IMR-90 (cell line): ENCODE measurements around the gene XAB2. TPM values are rescaled to one million over a fixed set of nuclear protein-coding genes. Genes with fewer than 3 reads are reported as not detected.

Experiments
- ATAC-seq: fragments of 200-7000 bp; cut with Tn5 transposase; 2 replicates; pipeline ENCODE4 v1.9.1; 2020; ENCODE audit warnings: low read depth, mild to moderate bottlenecking, moderate library complexity
- BruUV-seq: library from RNA; stranded (reverse); fragments of 400-500 nt; replicated peaks from 2 replicates; lab custom pipeline; 2021; lab: Mats Ljungman, UMichigan
- CTCF ChIA-PET: fragments of 300-600 bp; formaldehyde crosslinking; extraction: SDS; loops from one replicate; lab custom pipeline; 2021; ENCODE audit warnings: antibody characterized with exemption; lab: Yijun Ruan, JAX
- POLR2A ChIA-PET: fragments of 300-600 bp; sonication (Branson Sonifier 250); formaldehyde crosslinking; loops from one replicate; lab custom pipeline; 2022; ENCODE audit warnings: antibody characterized with exemption; ENCODE audit not compliant: unreplicated experiment; lab: Charles Lee
- DNase-seq: peaks from one replicate; pipeline ENCODE4 v3.0.0; 2013
- H2AFZ ChIP-seq: replicated peaks from 2 replicates; pipeline ENCODE3; 2013; ENCODE audit warnings: low read length, mild to moderate bottlenecking; ENCODE audit not compliant: poor library complexity
- H2AK5ac ChIP-seq: 2 replicates; pipeline ENCODE4 v1.6.1; 2013; ENCODE audit warnings: low read depth, low read length, inconsistent platforms
- H2AK9ac ChIP-seq: replicated peaks from 2 replicates; pipeline ENCODE3; 2013; ENCODE audit warnings: mild to moderate bottlenecking, low read depth, low read length, moderate library complexity; ENCODE audit not compliant: poor library complexity
- H2BK120ac ChIP-seq: 2 replicates; pipeline ENCODE4 v1.6.1; 2013; ENCODE audit warnings: low read depth, low read length, inconsistent platforms
- H2BK15ac ChIP-seq: 3 replicates; pipeline ENCODE4 v1.6.1; 2013; ENCODE audit warnings: low read depth, low read length, inconsistent platforms
- H2BK20ac ChIP-seq: 2 replicates; pipeline ENCODE4 v1.6.1; 2013; ENCODE audit warnings: low read depth, mild to moderate bottlenecking, inconsistent platforms, low read length, moderate library complexity
- H2BK5ac ChIP-seq: 2 replicates; pipeline ENCODE4 v1.6.1; 2013; ENCODE audit warnings: mild to moderate bottlenecking, low read depth, low read length, inconsistent platforms; ENCODE audit not compliant: poor library complexity, severe bottlenecking
- H3K14ac ChIP-seq: replicated peaks from 2 replicates; pipeline ENCODE4 v1.6.1; 2013; ENCODE audit warnings: low read depth, low read length, inconsistent platforms
- H3K18ac ChIP-seq: 2 replicates; pipeline ENCODE4 v1.6.1; 2013; ENCODE audit warnings: low read depth, low read length, control low read depth
- H3K23ac ChIP-seq: 2 replicates; pipeline ENCODE4 v1.6.1; 2013; ENCODE audit warnings: low read depth, low read length, inconsistent platforms
- H3K27ac ChIP-seq: 2 replicates; pipeline ENCODE4 v1.5.1; 2013; ENCODE audit warnings: mild to moderate bottlenecking, control low read depth, low read length; ENCODE audit not compliant: insufficient read depth
- H3K27me3 ChIP-seq: 2 replicates; pipeline ENCODE4 v1.6.1; 2013; ENCODE audit warnings: low read length; ENCODE audit not compliant: control insufficient read depth, insufficient read depth
- H3K36me3 ChIP-seq: 2 replicates; pipeline ENCODE4 v1.6.1; 2013; ENCODE audit warnings: low read length, mixed read lengths; ENCODE audit not compliant: control insufficient read depth, insufficient read depth
- H3K4ac ChIP-seq: 2 replicates; pipeline ENCODE4 v1.6.1; 2013; ENCODE audit warnings: low read depth, low read length, inconsistent platforms
- H3K4me1 ChIP-seq: 2 replicates; pipeline ENCODE4 v1.6.1; 2013; ENCODE audit warnings: low read length, mixed read lengths; ENCODE audit not compliant: control insufficient read depth, insufficient read depth
- H3K4me2 ChIP-seq: 2 replicates; pipeline ENCODE4 v1.6.1; 2013; ENCODE audit warnings: low read depth, mild to moderate bottlenecking, control low read depth, low read length, moderate library complexity
- H3K4me3 ChIP-seq: 2 replicates; pipeline ENCODE4 v1.5.1; 2013; ENCODE audit warnings: low read depth, mild to moderate bottlenecking, control low read depth, low read length, moderate library complexity; ENCODE audit not compliant: insufficient read depth
- H3K56ac ChIP-seq: 2 replicates; pipeline ENCODE4 v1.6.1; 2013; ENCODE audit warnings: low read length, inconsistent platforms; ENCODE audit not compliant: insufficient read depth; ENCODE audit errors: extremely low read depth
- H3K79me1 ChIP-seq, 2 experiments: 2 replicates each; pipeline ENCODE4 v1.6.1; 2013; ENCODE audit warnings: low read length in 2 of 2, inconsistent platforms in 1 of 2, low read depth in 1 of 2
- H3K9ac ChIP-seq: 2 replicates; pipeline ENCODE4 v1.6.1; 2013; ENCODE audit warnings: low read depth, low read length, control low read depth
- H3K9me1 ChIP-seq: 2 replicates; pipeline ENCODE4 v1.6.1; 2013; ENCODE audit warnings: low read length, inconsistent platforms; ENCODE audit not compliant: insufficient read depth
- H3K9me3 ChIP-seq: 2 replicates; pipeline ENCODE4 v1.6.1; 2013; ENCODE audit warnings: low read length; ENCODE audit not compliant: control insufficient read depth, insufficient read depth
- H4K20me1 ChIP-seq: 2 replicates; pipeline ENCODE4 v1.6.1; 2013; ENCODE audit warnings: low read length, inconsistent platforms; ENCODE audit not compliant: insufficient read depth
- H4K5ac ChIP-seq: 2 replicates; pipeline ENCODE4 v1.6.1; 2013; ENCODE audit warnings: mild to moderate bottlenecking, low read depth, low read length, control low read depth
- H4K8ac ChIP-seq, 2 experiments: 2 replicates each; pipeline ENCODE4 v1.6.1; 2013; ENCODE audit warnings: low read depth in 2 of 2, low read length in 2 of 2, control low read depth in 1 of 2, inconsistent platforms in 1 of 2
- H4K91ac ChIP-seq: 2 replicates; pipeline ENCODE4 v1.6.1; 2013; ENCODE audit warnings: low read depth, low read length, inconsistent platforms; ENCODE audit not compliant: insufficient read depth
- BHLHE40 ChIP-seq: fragments of 150-350 bp; IDR thresholded peaks from 2 replicates; pipeline ENCODE4 v1.6.1; 2016; ENCODE audit warnings: mild to moderate bottlenecking, low read depth, low read length
- CEBPB ChIP-seq: IDR thresholded peaks from 2 replicates; pipeline ENCODE4 v1.6.1; 2012; ENCODE audit warnings: low read depth, low read length, improper control_type of control experiment
- CHD1 ChIP-seq: IDR thresholded peaks from 2 replicates; pipeline ENCODE4 v1.6.1; 2012; ENCODE audit warnings: low read depth, low read length, improper control_type of control experiment
- CTCF ChIP-seq: conservative IDR thresholded peaks from 2 replicates; pipeline ENCODE4 v1.5.1; 2012; ENCODE audit warnings: mild to moderate bottlenecking, low read depth, low read length, improper control_type of control experiment
- FOS ChIP-seq: fragments of 150-350 bp; IDR thresholded peaks from 2 replicates; pipeline ENCODE4 v1.6.1; 2016; ENCODE audit warnings: low read depth, low read length
- MAFK ChIP-seq: IDR thresholded peaks from 2 replicates; pipeline ENCODE4 v1.6.1; 2012; ENCODE audit warnings: low read depth, low read length, improper control_type of control experiment
- MAZ ChIP-seq: IDR thresholded peaks from 2 replicates; pipeline ENCODE4 v1.6.1; 2012; ENCODE audit warnings: low read depth, mild to moderate bottlenecking, low read length, improper control_type of control experiment, moderate library complexity, borderline replicate concordance
- NFE2L2 ChIP-seq: fragments of 150-350 bp; IDR thresholded peaks from 2 replicates; pipeline ENCODE4 v1.6.1; 2016; ENCODE audit warnings: low read depth, mild to moderate bottlenecking, low read length
- POLR2A ChIP-seq: IDR thresholded peaks from 2 replicates; pipeline ENCODE4 v1.6.1; 2012; ENCODE audit warnings: mild to moderate bottlenecking, low read depth, low read length
- RAD21 ChIP-seq: IDR thresholded peaks from 2 replicates; pipeline ENCODE4 v1.6.1; 2012; ENCODE audit warnings: low read length, improper control_type of control experiment
- RCOR1 ChIP-seq: IDR thresholded peaks from 2 replicates; pipeline ENCODE4 v1.6.1; 2012; ENCODE audit warnings: mild to moderate bottlenecking, low read length, improper control_type of control experiment; ENCODE audit not compliant: insufficient replicate concordance
- RFX5 ChIP-seq: IDR thresholded peaks from 2 replicates; pipeline ENCODE4 v1.8.0; 2012; ENCODE audit warnings: low read depth, mild to moderate bottlenecking, low read length, moderate library complexity
- SMC3 ChIP-seq: fragments of 150-350 bp; IDR thresholded peaks from 2 replicates; pipeline ENCODE4 v1.6.1; 2016; ENCODE audit warnings: low read depth, mild to moderate bottlenecking, antibody characterized with exemption, low read length, moderate library complexity
- USF2 ChIP-seq: fragments of 150-350 bp; IDR thresholded peaks from 2 replicates; pipeline ENCODE4 v1.6.1; 2017; ENCODE audit warnings: mild to moderate bottlenecking, antibody characterized with exemption, low read length, low read depth
- WGBS, 2 experiments: methylation state at CpG; one replicate each; pipeline versions ENCODE4 v1.1.5 to v1.1.7; 2013; ENCODE audit warnings: missing lambda C conversion rate in 2 of 2; ENCODE audit not compliant: insufficient read length in 1 of 2; ENCODE audit errors: extremely low coverage in 2 of 2; 5-methylcytosine and 5-hydroxymethylcytosine counted together
- dilution Hi-C: fragments of 300-500 bp; cut with HindIII; formaldehyde crosslinking; loops from one replicate; pipeline ENCODE4 v1.14.3; 2018; ENCODE audit warnings: low sequenced_read_pairs; ENCODE audit not compliant: unreplicated experiment
- in situ Hi-C: fragments of 300-500 bp; cut with MboI; formaldehyde crosslinking; loops from 3 replicates; pipeline ENCODE4 v1.14.3; 2019; ENCODE audit warnings: low sequenced_read_pairs, inconsistent platforms, mixed read lengths
- intact Hi-C: fragments of 100-400 bp; cut with micrococcal nuclease; formaldehyde crosslinking; loops from 2 replicates; pipeline ENCODE4 v1.10.0; 2022
- polyA plus RNA-seq, 3 experiments: library from polyadenylated mRNA; depleted of rRNA; stranded (reverse); fragments of >200 nt; gene quantifications; 2 replicates each; pipeline ENCODE4 v1.2.3, GENCODE V29; 2012; ENCODE audit warnings: low replicate concordance in 1 of 3
- total RNA-seq: library from RNA; depleted of rRNA; stranded (reverse); fragments of >200 nt; gene quantifications from 2 replicates; pipeline ENCODE4 v1.2.3, GENCODE V29; 2012
- TF ChIP-seq, protein P1 (sequence below): fragments of 150-350 bp; IDR thresholded peaks from 2 replicates; pipeline ENCODE4 v1.6.1; 2016; ENCODE audit warnings: low read depth, mild to moderate bottlenecking, low read length, moderate library complexity, borderline replicate concordance

Gene XAB2
- total and polyA plus RNA-seq, 2 of the 4 experiments (the other 2 are of a cell fraction), result 29.9 to 34.4 TPM

- H3K18ac ChIP-seq, result no peak overlapping the region
- H3K14ac ChIP-seq, result no peak overlapping the region
- DNase-seq, result no peak
- 0 out of 2 replicates have a peak, but pooled peaks cover 4% of the 10 kb centered on the region for H3K9me1 ChIP-seq
- intact Hi-C loops, result no loop called here
- H3K36me3 ChIP-seq, result peaks cover 49% of the 10 kb centered on the region
- dilution Hi-C loops, result no loop called here
- peaks cover 3 to 38% of the 10 kb centered on the region in 2 experiments; a peak in 3 of 4 replicates for H3K79me1 ChIP-seq
- in situ Hi-C loops, result no loop called here
- H4K91ac ChIP-seq, result no peak overlapping the region
- ChIA-PET CTCF (no interaction called here), POLR2A (no interaction called here)
- H3K4me2 ChIP-seq, result no peak overlapping the region
- H2AK9ac ChIP-seq, result peak overlapping the region; percentile 16
- WGBS, 2 experiments, result 89% methylated on average over 10 of the region's 39 CpGs; no CpG with 5 or more reads in 1 of the 2 experiments
- H4K8ac ChIP-seq, result no peak overlapping the region
- H3K4ac ChIP-seq, result no peak overlapping the region
- H3K9ac ChIP-seq, result no peak overlapping the region
- H3K4me1 ChIP-seq, result peaks cover 6% of the 10 kb centered on the region; the same call in 1 of the 2 replicates
- H3K4me3 ChIP-seq, result no peak overlapping the region
- no peak for ATAC-seq
- no peak overlapping the region for H3K23ac ChIP-seq
- H2BK20ac ChIP-seq, result no peak overlapping the region
- no peak overlapping the region for H2BK5ac ChIP-seq
- no peak overlapping the region for H2BK120ac ChIP-seq
- BruUV-seq, result no TSS peak
- H3K27me3 ChIP-seq, result no peaks in the 10 kb centered on the region
- H2AK5ac ChIP-seq, result no peak overlapping the region
- no peak overlapping the region for H4K5ac ChIP-seq
- no peak overlapping the region for H3K27ac ChIP-seq
- H2AFZ ChIP-seq, result no peak overlapping the region
- H4K20me1 ChIP-seq, result peaks cover 5% of the 10 kb centered on the region; the same call in 1 of the 2 replicates
- no peak overlapping the region for H3K56ac ChIP-seq
- no peak overlapping the region for H2BK15ac ChIP-seq
- H3K9me3 ChIP-seq, result no peaks in the 10 kb centered on the region
- TF ChIP-seq MAFK (no peak), RAD21 (no peak), POLR2A (no peak), MAZ (no peak), FOS (no peak), USF2 (no peak), BHLHE40 (no peak), RCOR1 (no peak), CHD1 (no peak), CEBPB (no peak), SMC3 (no peak), RFX5 (no peak), CTCF (no peak), NFE2L2 (no peak)
- TF ChIP-seq, protein P1, sequence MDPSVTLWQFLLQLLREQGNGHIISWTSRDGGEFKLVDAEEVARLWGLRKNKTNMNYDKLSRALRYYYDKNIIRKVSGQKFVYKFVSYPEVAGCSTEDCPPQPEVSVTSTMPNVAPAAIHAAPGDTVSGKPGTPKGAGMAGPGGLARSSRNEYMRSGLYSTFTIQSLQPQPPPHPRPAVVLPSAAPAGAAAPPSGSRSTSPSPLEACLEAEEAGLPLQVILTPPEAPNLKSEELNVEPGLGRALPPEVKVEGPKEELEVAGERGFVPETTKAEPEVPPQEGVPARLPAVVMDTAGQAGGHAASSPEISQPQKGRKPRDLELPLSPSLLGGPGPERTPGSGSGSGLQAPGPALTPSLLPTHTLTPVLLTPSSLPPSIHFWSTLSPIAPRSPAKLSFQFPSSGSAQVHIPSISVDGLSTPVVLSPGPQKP, result no peak
Observed at GRCh38 chr19:7623725-7624603, 5.4 kb downstream of the XAB2 start.
